Cardiac fibroblast (primary cell): ENCODE results near the gene TMIE.

ENCODE experiments used
- DNase-seq, 2 donors: peaks; one replicate each; pipeline versions ENCODE4 v3.0.0 to v3.0.0-alpha.2; 2010; ENCODE audit warnings: low read depth in 2 of 2
- H3K4me3 ChIP-seq, 2 donors: replicated peaks in 1 of 2; 1 replicate in 1 of 2; 2 replicates in 1 of 2; pipeline ENCODE4 v1.5.1; 2011; ENCODE audit warnings: low read depth in 2 of 2, low read length in 2 of 2, mild to moderate bottlenecking in 2 of 2, moderate library complexity in 1 of 2
- CTCF ChIP-seq: IDR thresholded peaks from one replicate; pipeline ENCODE4 v1.5.1; 2011; ENCODE audit warnings: low read depth, mild to moderate bottlenecking, low read length, inconsistent platforms

The TMIE gene

DNA sequence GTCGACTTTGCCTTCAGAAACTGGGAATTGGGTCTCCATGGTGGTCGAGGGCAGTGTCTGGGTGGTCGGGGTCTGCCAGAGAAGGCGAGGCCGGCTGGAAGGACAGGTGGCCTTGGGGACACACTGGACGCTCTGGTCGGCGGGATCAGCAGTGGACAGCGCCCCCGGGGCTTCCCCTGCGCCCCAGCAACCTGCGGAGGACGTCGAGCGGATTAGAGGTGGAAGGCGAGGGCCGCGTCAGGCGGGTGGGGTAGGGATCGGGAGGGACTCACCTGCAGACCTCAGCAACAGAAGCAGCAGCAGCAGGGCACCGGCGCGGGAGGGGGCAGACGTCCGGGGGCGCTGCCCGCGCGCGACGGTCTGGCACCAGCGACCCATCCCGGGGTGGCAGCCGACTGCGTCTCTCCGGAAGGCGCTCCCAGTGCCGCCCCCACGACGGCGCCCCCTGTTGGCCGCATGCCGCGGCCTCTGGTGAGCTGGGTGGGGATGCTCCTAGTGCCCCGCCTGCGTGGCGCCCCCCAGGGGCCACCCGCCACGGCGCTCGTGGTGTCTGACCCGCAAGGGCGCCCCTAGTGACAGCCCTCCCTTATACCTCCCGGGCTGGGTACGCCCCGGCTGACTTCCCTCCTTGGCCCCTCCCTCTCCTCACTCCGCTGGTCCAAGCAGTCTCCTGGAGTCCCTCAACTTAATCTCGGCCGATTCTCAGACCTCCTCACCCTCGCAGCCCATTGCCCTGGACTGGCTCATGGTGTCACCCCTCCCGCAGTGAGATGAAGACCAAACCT, 16.4 kb downstream of the TMIE start, which contains the start of gene PRSS50:
PRSS50 (minus strand) TSS at position 423 of the 785 bp plus-strand sequence; CDS start at position 378, 45 bp downstream.
- TF ChIP-seq CTCF: no peak
- H3K4me3 ChIP-seq: no peak within 1 kb of the TSS
- DNase-seq: no peak

GRCh38 chr3:46719044-46719565, 17.9 kb downstream of the TMIE start:
- no peak overlapping the region for H3K4me3 ChIP-seq
- no peak for DNase-seq
- no peak for TF ChIP-seq CTCF

GRCh38 chr3:46719735-46720271, 18.6 kb downstream of the TMIE start:
- TF ChIP-seq CTCF: no peak
- DNase-seq: no peak
- H3K4me3 ChIP-seq: no peak overlapping the region

DNA sequence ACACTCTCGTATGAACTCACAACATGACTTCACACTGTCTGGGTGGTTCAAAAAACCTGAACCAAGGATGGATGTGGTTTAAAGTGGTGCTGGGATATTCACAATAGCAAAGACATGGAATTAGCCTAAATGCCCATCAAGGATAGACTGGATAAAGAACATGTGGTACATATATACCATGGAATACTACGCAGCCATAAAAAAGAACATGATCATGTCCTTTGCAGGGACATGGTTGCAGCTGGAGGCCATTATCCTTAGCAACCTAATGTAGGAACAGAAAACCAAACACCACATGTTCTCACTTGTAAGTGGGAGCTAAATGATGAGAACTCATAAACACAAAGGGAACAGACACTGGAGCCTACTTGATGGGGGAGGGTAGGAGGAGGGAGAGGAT, 19.8 kb downstream of the TMIE start:
- TF ChIP-seq CTCF: no peak
- H3K4me3 ChIP-seq: no peak overlapping the region
- DNase-seq: no peak

GRCh38 chr3:46722443-46722842, 21.3 kb downstream of the TMIE start:
- H3K4me3 ChIP-seq: no peak overlapping the region
- no peak for DNase-seq
- no peak for TF ChIP-seq CTCF

DNA sequence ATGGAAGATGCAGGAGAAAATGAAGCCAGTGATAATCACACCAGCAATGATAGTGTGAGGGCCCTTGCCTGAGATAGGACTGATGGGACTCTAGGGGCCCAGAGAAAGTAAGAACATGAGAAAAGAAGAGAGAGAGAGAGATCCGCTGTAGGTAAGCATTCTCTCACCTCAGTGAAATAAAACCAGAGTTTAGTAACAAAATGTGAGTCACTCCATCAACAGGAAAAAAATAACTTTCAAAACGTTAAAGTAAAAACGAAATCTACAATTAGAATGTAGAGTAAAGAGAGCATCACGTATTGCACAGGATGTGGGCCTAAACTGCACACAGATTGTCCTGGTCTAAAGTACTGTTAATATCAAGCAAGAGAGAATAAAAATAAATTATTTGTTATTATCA, 23.2 kb downstream of the TMIE start:
- H3K4me3 ChIP-seq: no peak overlapping the region
- TF ChIP-seq CTCF: no peak
- DNase-seq: no peak
